ENCODE measurements around the gene LRRC4C. TPM values are rescaled to one million over a fixed set of nuclear protein-coding genes. Genes with fewer than 3 reads are reported as not detected.

LRRC4C gene
- total and polyA plus RNA-seq, 7 donors = 0.98 to 5.4 (median 3.0) TPM; not detected in 1

DNA sequence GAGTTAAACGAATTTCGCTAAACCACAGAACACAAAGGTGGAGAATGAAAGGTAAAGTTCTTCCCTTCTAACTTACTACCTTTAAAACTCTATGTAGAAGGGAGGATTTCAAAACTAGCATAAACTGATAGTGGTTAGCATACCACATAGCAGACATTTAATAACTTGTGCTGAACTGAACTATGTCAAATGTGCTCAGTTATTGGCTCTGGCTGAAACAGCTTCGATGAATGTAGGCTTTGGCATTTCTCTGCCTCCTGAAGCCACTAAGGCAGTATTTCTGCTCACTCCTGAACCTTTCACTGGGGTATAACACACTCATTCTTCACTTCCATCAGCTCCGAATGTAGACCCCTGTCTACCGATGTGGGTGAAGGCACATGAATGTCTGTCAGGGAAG, 1188.1 kb downstream of the LRRC4C start:
- no peaks in the 10 kb centered on the region for H3K4me1 ChIP-seq
- intact Hi-C loops (cut with DNase I) = no loop called here
- no peaks in the 10 kb centered on the region for H3K27me3 ChIP-seq
- no peaks in the 10 kb centered on the region for H3K36me3 ChIP-seq
- H3K4me3 ChIP-seq = no peak overlapping the region
- 90% methylated on average over 5 of the region's 5 CpGs for WGBS, 2 donors
- H3K9me3 ChIP-seq = no peaks in the 10 kb centered on the region
- DNase-seq = no peak
- no peak overlapping the region for H3K27ac ChIP-seq
- TF ChIP-seq POLR2A (IDR thresholded peaks at IDR 0.05) = no peak
- no peak for TF ChIP-seq POLR2AphosphoS5 (IDR thresholded peaks at IDR 0.05)
- TF ChIP-seq EP300 (IDR thresholded peaks at IDR 0.05) = no peak
- no peak for TF ChIP-seq CTCF (IDR thresholded peaks at IDR 0.05)

GRCh38 chr11:40269865-40270264, 1189.6 kb downstream of the LRRC4C start:
- TF ChIP-seq EP300 (IDR thresholded peaks at IDR 0.05) = no peak
- TF ChIP-seq POLR2A (IDR thresholded peaks at IDR 0.05) = no peak
- TF ChIP-seq CTCF (IDR thresholded peaks at IDR 0.05) = no peak
- no peak for TF ChIP-seq POLR2AphosphoS5 (IDR thresholded peaks at IDR 0.05)
- H3K27me3 ChIP-seq = no peaks in the 10 kb centered on the region
- no peak overlapping the region for H3K27ac ChIP-seq
- no peaks in the 10 kb centered on the region for H3K4me1 ChIP-seq
- H3K36me3 ChIP-seq = no peaks in the 10 kb centered on the region
- no peak for DNase-seq
- WGBS, 2 donors = 68 to 83% methylated on average over 2 of the region's 2 CpGs
- no peaks in the 10 kb centered on the region for H3K9me3 ChIP-seq
- intact Hi-C loops (cut with DNase I) = no loop called here
- no peak overlapping the region for H3K4me3 ChIP-seq

- WGBS, 2 donors = 73 to 78% methylated on average over 2 of the region's 2 CpGs
- intact Hi-C loops (cut with DNase I) = no loop called here
- Histone ChIP-seq H3K27ac (no peak overlapping the region), H3K4me1 (no peaks in the 10 kb centered on the region), H3K4me3 (no peak overlapping the region), H3K36me3 (no peaks in the 10 kb centered on the region), H3K9me3 (no peaks in the 10 kb centered on the region), H3K27me3 (no peaks in the 10 kb centered on the region)
- TF ChIP-seq POLR2A (IDR thresholded peaks at IDR 0.05) = no peak
- TF ChIP-seq POLR2AphosphoS5 (IDR thresholded peaks at IDR 0.05) = no peak
- no peak for TF ChIP-seq CTCF (IDR thresholded peaks at IDR 0.05)
- no peak for TF ChIP-seq EP300 (IDR thresholded peaks at IDR 0.05)
- DNase-seq = no peak
Measured at GRCh38 chr11:40268551-40268950, 1190.9 kb downstream of the LRRC4C start.

DNA sequence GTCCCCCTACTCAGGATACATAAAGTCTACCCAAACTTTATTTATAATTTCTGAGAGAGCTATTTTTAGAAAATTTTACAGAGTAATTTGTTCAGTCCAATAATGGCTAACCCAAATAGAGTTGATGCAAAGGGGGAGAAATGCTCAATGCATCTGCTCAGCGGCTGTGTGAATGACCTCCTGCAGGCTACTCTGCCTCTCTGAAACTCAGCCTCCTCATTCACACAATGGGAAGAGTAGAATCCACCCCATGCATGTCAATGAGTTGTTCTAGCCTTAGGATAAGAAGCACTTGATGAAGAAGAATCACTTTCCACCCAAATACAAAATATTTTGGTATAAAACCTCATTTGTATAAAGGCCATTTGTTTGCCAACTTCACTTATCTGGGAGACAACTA, 1204.0 kb downstream of the LRRC4C start:
- intact Hi-C loops (cut with DNase I) = no loop called here
- H3K4me3 ChIP-seq = no peak overlapping the region
- no peaks in the 10 kb centered on the region for H3K9me3 ChIP-seq
- no peaks in the 10 kb centered on the region for H3K4me1 ChIP-seq
- no peaks in the 10 kb centered on the region for H3K27me3 ChIP-seq
- DNase-seq = no peak
- 63 to 77% methylated on average over 1 of the region's 1 CpG for whole genome bisulfite sequencing, 2 donors
- no peak for TF ChIP-seq EP300 (IDR thresholded peaks at IDR 0.05)
- TF ChIP-seq POLR2A (IDR thresholded peaks at IDR 0.05) = no peak
- no peak for TF ChIP-seq POLR2AphosphoS5 (IDR thresholded peaks at IDR 0.05)
- TF ChIP-seq CTCF (IDR thresholded peaks at IDR 0.05) = no peak
- no peaks in the 10 kb centered on the region for H3K36me3 ChIP-seq
- H3K27ac ChIP-seq = no peak overlapping the region

- H3K27me3 ChIP-seq = no peaks in the 10 kb centered on the region
- TF ChIP-seq POLR2AphosphoS5 (IDR thresholded peaks at IDR 0.05) (no peak), EP300 (IDR thresholded peaks at IDR 0.05) (no peak), CTCF (IDR thresholded peaks at IDR 0.05) (no peak), POLR2A (IDR thresholded peaks at IDR 0.05) (no peak)
- DNase-seq = no peak
- H3K36me3 ChIP-seq = no peaks in the 10 kb centered on the region
- no peaks in the 10 kb centered on the region for H3K4me1 ChIP-seq
- H3K9me3 ChIP-seq = no peaks in the 10 kb centered on the region
- no peak overlapping the region for H3K4me3 ChIP-seq
- intact Hi-C loops (cut with DNase I) = no loop called here
- 15 to 62% methylated on average over 1 of the region's 1 CpG for WGBS, 2 donors
- no peak overlapping the region for H3K27ac ChIP-seq
Measured at GRCh38 chr11:40253166-40253565, 1206.3 kb downstream of the LRRC4C start.
